Stimulated activated CD8-positive, alpha-beta memory T cell treated with anti-CD3 and anti-CD28 coated beads, Interleukin-7, amount 100 ng/mL, for 1 hour (primary cell): Measurements from ENCODE around the gene GAK.
"Not testable (repeated sequence)": the region's sequence is repeated elsewhere in the genome, so short reads cannot be mapped to it uniquely, and the experiment has no call there.

Source experiments
- DNase-seq, 2 donors: peaks; one replicate each; pipeline ENCODE4 v3.0.0-alpha.2; 2020; ENCODE audit warnings: low read depth in 2 of 2

Gene GAK

DNA sequence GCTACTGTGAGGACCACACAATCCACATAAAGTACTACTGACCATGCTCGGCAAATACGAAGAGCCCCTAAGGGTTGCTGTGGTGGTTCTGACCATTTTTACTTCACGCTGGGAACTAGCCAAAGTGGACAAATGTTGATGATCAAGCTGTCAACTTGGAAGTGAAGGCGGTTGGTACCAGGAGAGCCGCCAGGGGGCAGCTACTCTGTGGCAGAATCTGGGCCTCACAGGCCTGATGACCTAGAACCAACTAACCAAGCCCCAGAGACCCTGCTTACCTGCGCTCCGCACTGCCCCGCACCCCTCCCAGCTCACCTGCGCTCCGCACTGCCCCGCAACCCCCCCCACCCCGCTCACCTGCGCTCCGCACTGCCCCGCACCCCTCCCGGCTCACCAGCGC, 5.6 kb downstream of the GAK start:
- DNase-seq = no peak

- no peak for DNase-seq
Measured at GRCh38 chr4:925771-926500, 6.2 kb downstream of the GAK start.

GRCh38 chr4:925171-925570, 6.9 kb downstream of the GAK start:
- DNase-seq = no peak

GRCh38 chr4:924107-925096, 7.7 kb downstream of the GAK start:
- DNase-seq = no peak

GRCh38 chr4:921830-922331, 10.2 kb downstream of the GAK start:
- DNase-seq = no peak

DNA sequence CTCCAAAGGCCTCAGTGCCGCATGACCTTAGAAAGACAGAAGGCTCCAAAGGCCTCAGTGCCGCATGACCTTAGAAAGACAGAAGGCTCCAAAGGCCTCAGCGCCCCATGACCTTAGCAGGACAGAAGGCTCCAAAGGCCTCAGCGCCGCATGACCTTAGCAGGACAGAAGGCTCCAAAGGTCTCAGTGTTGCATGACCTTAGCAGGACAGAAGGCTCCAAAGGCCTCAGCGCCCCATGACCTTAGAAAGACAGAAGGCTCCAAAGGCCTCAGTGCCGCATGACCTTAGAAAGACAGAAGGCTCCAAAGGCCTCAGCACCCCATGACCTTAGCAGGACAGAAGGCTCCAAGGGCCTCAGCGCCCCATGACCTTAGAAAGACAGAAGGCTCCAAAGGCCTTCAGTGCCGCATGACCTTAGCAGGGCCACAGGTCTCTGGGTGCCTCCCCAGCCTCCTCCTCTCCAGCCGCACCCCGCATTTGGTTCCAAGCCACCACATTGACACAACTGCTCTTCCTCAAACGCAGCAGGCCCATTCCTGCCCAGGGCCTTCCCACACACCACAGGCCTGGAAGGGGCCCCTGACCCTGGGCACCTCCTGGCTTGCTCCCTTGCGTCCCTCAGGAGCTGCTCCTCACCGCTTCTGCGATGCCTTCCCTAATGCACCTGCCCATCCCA, 13.0 kb downstream of the GAK start:
- DNase-seq = not testable (repeated sequence)

GRCh38 chr4:918591-918990, 13.5 kb downstream of the GAK start:
- DNase-seq = not testable (repeated sequence)

DNA sequence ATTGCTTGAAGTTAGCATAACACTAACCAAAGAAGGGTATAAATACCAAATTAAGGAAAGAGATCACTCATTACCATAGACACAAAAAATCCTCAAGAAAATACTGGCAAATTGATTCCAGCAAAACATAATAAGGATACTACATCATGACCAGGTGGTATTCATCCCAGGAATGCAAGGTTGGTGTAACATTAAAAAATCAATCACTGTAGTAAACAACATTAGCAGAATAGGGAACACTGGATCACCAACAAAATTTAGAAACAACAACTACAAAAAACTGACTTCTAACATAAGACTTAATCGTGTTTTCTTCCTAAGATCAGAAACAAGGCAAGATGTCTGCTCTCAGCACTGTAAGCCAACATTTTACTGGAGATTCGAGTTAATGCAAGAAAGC, 14.1 kb downstream of the GAK start:
- no peak for DNase-seq

DNA sequence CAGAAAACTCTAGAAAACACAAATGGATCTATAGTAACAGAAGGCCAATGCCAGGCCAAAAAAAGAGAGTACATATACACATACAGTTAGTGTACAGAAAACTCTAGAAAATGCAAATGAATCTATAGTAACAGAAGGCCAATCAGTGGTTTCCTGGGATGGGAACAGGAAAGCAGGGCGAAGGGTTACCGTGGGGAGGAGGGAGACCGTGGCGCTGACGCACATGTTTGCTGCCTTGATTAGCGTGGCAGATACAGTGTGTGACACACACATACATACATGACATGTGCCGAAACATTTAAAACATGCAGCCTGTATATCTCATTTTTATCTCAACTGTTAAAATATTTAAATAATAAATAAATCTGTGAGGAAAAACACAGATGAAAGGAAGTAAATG, 14.7 kb downstream of the GAK start:
- DNase-seq = no peak

GRCh38 chr4:915595-915994, 16.5 kb downstream of the GAK start:
- no peak for DNase-seq

- no peak for DNase-seq
Measured at GRCh38 chr4:915041-915474, 17.1 kb downstream of the GAK start.

DNA sequence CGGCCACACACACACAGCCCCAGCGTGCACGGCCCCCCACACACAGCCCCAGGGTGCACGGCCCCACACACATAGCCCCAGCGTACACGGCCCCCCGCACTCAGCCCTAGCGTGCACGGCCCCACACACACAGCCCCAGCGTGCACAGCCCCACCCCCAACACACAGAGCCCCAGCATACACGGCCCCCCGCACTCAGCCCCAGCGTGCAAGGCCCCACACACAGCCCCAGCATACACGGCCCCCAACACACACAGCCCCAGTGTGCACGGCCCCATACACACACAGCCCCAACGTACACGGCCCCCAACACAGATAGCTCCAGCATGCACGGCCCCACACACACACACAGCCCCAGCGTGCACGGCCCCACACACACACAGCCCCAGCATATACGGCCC, 17.6 kb downstream of the GAK start:
- no peak for DNase-seq

DNA sequence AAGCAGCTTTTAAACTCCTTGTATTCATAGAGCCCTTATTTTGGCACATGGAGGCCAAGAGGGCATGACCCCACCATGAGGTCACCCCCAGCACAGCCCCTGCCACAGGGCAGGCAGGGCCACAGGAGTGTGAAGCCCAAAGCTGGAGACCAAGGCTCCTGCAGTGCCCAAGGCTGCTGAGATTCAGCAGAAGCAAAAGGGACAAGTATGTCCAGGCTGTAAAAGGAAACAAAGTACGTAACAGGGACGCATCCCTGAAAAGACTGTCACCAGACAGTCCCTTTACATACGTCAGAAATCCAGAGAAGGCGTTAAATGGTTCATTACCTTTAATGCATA, 18.9 kb downstream of the GAK start:
- DNase-seq = no peak

DNA sequence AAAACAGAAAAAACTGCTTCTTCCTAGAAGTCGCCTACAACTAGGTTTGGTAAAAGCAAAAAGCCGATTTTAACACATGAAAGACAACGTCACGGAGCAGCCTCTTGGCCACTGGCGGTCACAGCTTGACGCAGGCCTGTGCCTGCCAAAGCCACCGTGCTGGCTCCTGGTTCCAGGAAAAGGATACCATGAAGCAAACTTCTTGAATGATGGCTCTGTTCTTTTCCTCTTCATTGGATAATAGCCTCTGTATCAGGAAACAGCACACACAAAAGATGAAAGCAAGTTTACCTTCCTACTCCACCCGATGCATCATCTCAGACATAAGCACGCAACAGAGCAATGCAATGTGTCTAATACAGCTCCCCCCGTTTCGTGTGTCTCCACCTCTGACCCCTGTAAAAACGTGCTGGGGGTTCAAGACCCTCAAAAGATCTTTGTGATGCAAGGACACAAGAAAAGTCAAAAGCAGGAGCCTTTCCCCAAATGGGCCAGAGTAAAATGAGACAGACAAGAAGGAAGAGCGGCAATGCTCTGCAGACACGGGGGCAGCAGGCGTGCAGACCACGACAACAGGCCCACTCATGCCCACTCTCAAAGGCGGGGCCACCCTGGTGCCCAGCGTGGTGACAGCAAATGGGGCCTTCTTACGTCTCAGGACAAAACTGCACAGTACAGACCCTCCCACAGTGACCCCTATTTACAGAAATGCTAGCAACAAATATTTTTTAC, 19.4 kb downstream of the GAK start:
- DNase-seq = no peak

- DNase-seq = no peak
Measured at GRCh38 chr4:911871-912490, 20.1 kb downstream of the GAK start.

DNA sequence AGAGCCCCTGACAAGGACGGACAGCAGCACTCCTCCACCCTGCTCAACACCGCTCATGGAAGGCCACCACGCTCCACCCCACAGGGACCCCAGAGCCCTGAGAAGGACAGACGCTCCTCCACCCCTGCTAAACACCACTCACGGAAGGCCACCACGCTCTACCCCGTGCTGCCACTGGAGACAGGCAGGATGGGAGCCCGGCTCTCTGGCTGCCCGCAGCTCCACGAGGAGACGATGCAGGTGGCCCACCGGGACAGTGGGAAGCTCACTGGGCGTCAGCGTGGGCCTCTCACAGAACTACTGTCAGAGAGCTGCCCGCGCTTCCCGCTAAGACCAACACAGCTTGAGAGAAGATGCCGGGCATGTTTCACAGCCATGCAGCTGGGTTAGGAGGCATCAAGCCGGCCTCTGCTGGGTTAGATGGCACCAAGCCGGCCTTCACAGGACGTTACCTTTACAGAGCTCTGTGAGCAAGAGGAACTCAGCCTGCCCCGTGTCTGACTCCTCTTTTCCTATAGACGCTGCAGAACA, 20.8 kb downstream of the GAK start:
- no peak for DNase-seq

DNA sequence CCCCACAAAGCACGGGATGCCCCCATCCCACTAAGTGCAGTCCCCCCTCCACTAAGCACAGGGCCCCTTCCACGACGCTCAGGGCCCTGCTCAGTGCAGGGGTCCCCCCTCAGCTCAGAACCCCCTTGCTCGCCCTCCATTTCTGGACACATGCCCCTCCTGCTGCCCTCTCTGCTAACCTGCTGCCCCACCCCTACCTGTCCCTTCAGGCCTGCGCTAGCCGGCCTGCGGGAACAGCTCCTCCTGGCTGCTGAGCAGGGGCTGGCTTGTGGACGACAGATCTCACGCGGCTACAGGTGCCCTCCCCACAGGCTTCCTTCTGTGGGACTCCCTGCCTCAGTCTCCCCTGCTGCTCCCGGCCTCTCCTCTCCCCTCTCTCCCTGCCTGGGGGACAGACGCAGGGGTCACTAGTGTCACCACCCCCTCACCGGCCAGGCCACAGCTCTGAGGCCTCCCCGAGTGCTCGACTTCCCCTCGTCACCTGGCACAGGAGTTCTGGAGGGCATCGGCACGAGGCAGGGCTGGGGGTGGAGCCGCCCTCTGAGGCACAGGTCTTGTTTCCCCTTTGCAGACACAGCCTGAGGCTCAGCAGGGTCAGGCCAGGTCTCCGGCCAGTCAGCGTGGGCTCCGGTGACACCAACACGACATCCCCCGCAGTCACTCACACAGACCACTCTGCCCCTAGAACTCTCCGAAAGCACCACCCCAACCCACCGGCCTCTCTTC, 21.6 kb downstream of the GAK start:
- DNase-seq = no peak

- DNase-seq = no peak
Measured at GRCh38 chr4:909821-910220, 22.3 kb downstream of the GAK start.

GRCh38 chr4:909131-909571, 23.0 kb downstream of the GAK start:
- no peak for DNase-seq
